Endothelial cell of umbilical vein (primary cell): ENCODE data around the gene AIG1. TPM values are rescaled to one million over a fixed set of nuclear protein-coding genes. Genes with fewer than 3 reads are reported as not detected.

Experiments
- BruUV-seq: library from RNA; stranded (reverse); fragments of 400-500 nt; replicated peaks from 2 replicates; lab custom pipeline; 2021; lab: Mats Ljungman, UMichigan
- CTCF ChIA-PET: fragments of 300-600, 350-600 bp; sonication (Branson Sonifier 250); formaldehyde crosslinking; loops from one replicate; lab custom pipeline; 2021; ENCODE audit warnings: antibody characterized with exemption, inconsistent platforms; lab: Charles Lee
- POLR2A ChIA-PET: fragments of 300-600, 350-600 bp; sonication (Branson Sonifier 250); formaldehyde crosslinking; loops from one replicate; lab custom pipeline; 2021; ENCODE audit warnings: antibody characterized with exemption, inconsistent platforms; lab: Charles Lee
- DNase-seq: peaks from one replicate; pipeline ENCODE4 v3.0.0-alpha.2; 2011; ENCODE audit warnings: low read depth, low spot score
- FAIRE-seq: peaks from 2 replicates; lab custom pipeline; 2011; peaks lifted over from hg19 to GRCh38; lab: Jason Lieb, UNC
- H2AFZ ChIP-seq: 2 replicates; pipeline ENCODE4 v1.6.0; 2012; ENCODE audit warnings: low read depth, low read length, control low read depth, inconsistent platforms
- H3K27ac ChIP-seq: 2 replicates; pipeline ENCODE4 v1.5.1; 2011; ENCODE audit warnings: low read depth, mild to moderate bottlenecking, control low read depth, low read length, moderate library complexity; ENCODE audit not compliant: insufficient read depth
- H3K27me3 ChIP-seq, 2 experiments: 2 replicates each; pipeline versions ENCODE4 v1.6.0 to v1.6.1; 2011; ENCODE audit warnings: low read length in 2 of 2, mixed read lengths in 1 of 2; ENCODE audit not compliant: control insufficient read depth in 2 of 2, insufficient read depth in 2 of 2
- H3K36me3 ChIP-seq, 2 experiments: 2 replicates in 1 of 2; 3 replicates in 1 of 2; pipeline ENCODE4 v1.5.1; 2011; ENCODE audit warnings: low read length in 2 of 2, mild to moderate bottlenecking in 1 of 2, moderate library complexity in 1 of 2; ENCODE audit not compliant: control insufficient read depth in 2 of 2, insufficient read depth in 2 of 2; ENCODE audit errors: extremely low read depth in 1 of 2
- H3K4me1 ChIP-seq: 3 replicates; pipeline ENCODE4 v1.5.1; 2011; ENCODE audit warnings: mild to moderate bottlenecking, low read length; ENCODE audit not compliant: control insufficient read depth, insufficient read depth; ENCODE audit errors: extremely low read depth
- H3K4me2 ChIP-seq: 2 replicates; pipeline ENCODE4 v1.6.1; 2011; ENCODE audit warnings: low read length, control low read depth, mixed read lengths; ENCODE audit not compliant: insufficient read depth
- H3K4me3 ChIP-seq, 3 experiments: fragments of 200-600 bp in 1 of 3; sonication (generic), shearing (Covaris generic) in 1 of 3; replicated peaks in 1 of 3; 2 replicates each; pipeline ENCODE4 v1.5.1; 2011 to 2016; ENCODE audit warnings: control low read depth in 3 of 3, low read length in 3 of 3, mild to moderate bottlenecking in 2 of 3, inconsistent platforms in 1 of 3, low read depth in 1 of 3, moderate library complexity in 1 of 3; ENCODE audit not compliant: insufficient read depth in 1 of 3
- H3K79me2 ChIP-seq: 2 replicates; pipeline ENCODE4 v1.6.0; 2012; ENCODE audit warnings: low read length, inconsistent platforms; ENCODE audit not compliant: control insufficient read depth, insufficient read depth
- H3K9ac ChIP-seq: replicated peaks from 2 replicates; pipeline ENCODE3; 2011; ENCODE audit warnings: low read length, control low read depth; ENCODE audit not compliant: insufficient read depth; ENCODE audit errors: extremely low read depth
- H3K9me1 ChIP-seq: replicated peaks from 3 replicates; pipeline ENCODE4 v1.6.0; 2011; ENCODE audit warnings: mild to moderate bottlenecking, low read length; ENCODE audit not compliant: control insufficient read depth, insufficient read depth; ENCODE audit errors: extremely low read depth
- H3K9me3 ChIP-seq: replicated peaks from 2 replicates; pipeline ENCODE4 v1.5.1; 2012; ENCODE audit warnings: low read length, inconsistent platforms; ENCODE audit not compliant: control insufficient read depth, insufficient read depth
- H4K20me1 ChIP-seq: replicated peaks from 2 replicates; pipeline ENCODE3; 2011; ENCODE audit warnings: mild to moderate bottlenecking, low read length; ENCODE audit not compliant: control insufficient read depth, insufficient read depth; ENCODE audit errors: extremely low read depth
- CTCF ChIP-seq, 2 donors: IDR thresholded peaks; 1 replicate in 1 of 2; 2 replicates in 1 of 2; pipeline ENCODE4 v1.5.1; 2011; ENCODE audit warnings: low read length in 2 of 2, mild to moderate bottlenecking in 2 of 2, moderate library complexity in 2 of 2, control low read depth in 1 of 2, inconsistent platforms in 1 of 2, low read depth in 1 of 2; ENCODE audit not compliant: insufficient read depth in 1 of 2; ENCODE audit errors: extremely low read depth in 1 of 2
- EZH2 ChIP-seq: IDR thresholded peaks from 2 replicates; pipeline ENCODE4 v1.6.1; 2012; ENCODE audit warnings: borderline replicate concordance, low read depth, mild to moderate bottlenecking, moderate library complexity, low read length, inconsistent platforms; ENCODE audit not compliant: severe bottlenecking
- FOS ChIP-seq: IDR thresholded peaks from 2 replicates; pipeline ENCODE4 v1.6.1; 2011; ENCODE audit warnings: mild to moderate bottlenecking, low read length, moderate library complexity, borderline replicate concordance; ENCODE audit not compliant: insufficient read depth
- GATA2 ChIP-seq: IDR thresholded peaks from 2 replicates; pipeline ENCODE4 v1.7.0; 2011; ENCODE audit warnings: low read depth, mild to moderate bottlenecking, moderate library complexity, mixed read lengths, low read length; ENCODE audit not compliant: insufficient read length, insufficient read depth
- JUN ChIP-seq: IDR thresholded peaks from 2 replicates; pipeline ENCODE4 v1.6.1; 2011; ENCODE audit warnings: borderline replicate concordance, low read depth; ENCODE audit not compliant: insufficient read length, insufficient read depth
- MAX ChIP-seq: IDR thresholded peaks from 2 replicates; pipeline ENCODE4 v1.6.1; 2011; ENCODE audit not compliant: insufficient read depth, insufficient read length
- MYC ChIP-seq: IDR thresholded peaks from one replicate; pipeline ENCODE4 v1.6.1; 2011; ENCODE audit warnings: mild to moderate bottlenecking, low read depth, low read length
- POLR2A ChIP-seq: IDR thresholded peaks from 2 replicates; pipeline ENCODE4 v1.6.1; 2012; ENCODE audit warnings: low read depth, mild to moderate bottlenecking, control low read depth, low read length
- POLR2AphosphoS5 ChIP-seq: IDR thresholded peaks from 2 replicates; pipeline ENCODE4 v1.6.1; 2012; ENCODE audit warnings: low read depth, mild to moderate bottlenecking, control low read depth, low read length, moderate library complexity; ENCODE audit not compliant: insufficient read depth
- dilution Hi-C: fragments of 300-500 bp; cut with MboI; formaldehyde crosslinking; loops from one replicate; pipeline ENCODE4 v1.15.0; 2019; ENCODE audit warnings: low sequenced_read_pairs; ENCODE audit not compliant: extremely low pct_ligation_motif_present
- intact Hi-C: fragments of 100-400 bp; cut with micrococcal nuclease; formaldehyde crosslinking; loops from one replicate; pipeline ENCODE4 v1.10.0; 2022
- polyA plus RNA-seq, 4 experiments: library from polyadenylated mRNA; depleted of rRNA in 3 of 4; stranded (reverse) in 3 of 4; unstranded in 1 of 4; fragments of >200 nt; gene quantifications; 2 replicates each; pipeline versions ENCODE4 v1.2.1 to v1.2.3, GENCODE V29; 2011 to 2012; ENCODE audit warnings: missing spikeins in 1 of 4
- total RNA-seq: library from RNA; stranded (reverse); gene quantifications from 2 replicates; pipeline ENCODE4 v1.2.3, GENCODE V29; 2021

Gene AIG1
- total and polyA plus RNA-seq, 2 donors (not counting 3 experiments of a cell fraction or from before 2014, with no cell fraction given), result 17.7 to 22.7 TPM

- no peaks in the 10 kb centered on the region for H3K4me1 ChIP-seq
- TF ChIP-seq GATA2 (no peak), MAX (no peak), CTCF (IDR thresholded peaks at IDR 0.05; ENCODE audit: extremely low read depth in 1 of 2, insufficient read depth in 1 of 2, low read depth in 1 of 2, low read length in 2 of 2) (no peak)
- no peaks in the 10 kb centered on the region for H3K9me1 ChIP-seq
- H3K9me3 ChIP-seq, result no peaks in the 10 kb centered on the region
- no peak overlapping the region for H2AFZ ChIP-seq
- CTCF ChIA-PET, result no interaction called here
- no peak overlapping the region for H3K9ac ChIP-seq
- no peak overlapping the region for H3K4me3 ChIP-seq
- POLR2A ChIA-PET, result no interaction called here
- H3K4me2 ChIP-seq, result no peak overlapping the region
- H4K20me1 ChIP-seq, result no peaks in the 10 kb centered on the region
- BruUV-seq, result no TSS peak
- no peak for DNase-seq
- no peak for FAIRE-seq
- H3K36me3 ChIP-seq, result no peaks in the 10 kb centered on the region
- H3K27me3 ChIP-seq, result no peaks in the 10 kb centered on the region
- no peaks in the 10 kb centered on the region for H3K79me2 ChIP-seq
- intact Hi-C loops, result loop anchor here (5.0 kb wide), 1 partner anchor 878 kb away; no protein-coding TSS in a partner anchor
- dilution Hi-C loops, result no loop called here
- no peak overlapping the region for H3K27ac ChIP-seq
Measured at GRCh38 chr6:143123941-143124340, 63.3 kb downstream of the AIG1 start.

DNA sequence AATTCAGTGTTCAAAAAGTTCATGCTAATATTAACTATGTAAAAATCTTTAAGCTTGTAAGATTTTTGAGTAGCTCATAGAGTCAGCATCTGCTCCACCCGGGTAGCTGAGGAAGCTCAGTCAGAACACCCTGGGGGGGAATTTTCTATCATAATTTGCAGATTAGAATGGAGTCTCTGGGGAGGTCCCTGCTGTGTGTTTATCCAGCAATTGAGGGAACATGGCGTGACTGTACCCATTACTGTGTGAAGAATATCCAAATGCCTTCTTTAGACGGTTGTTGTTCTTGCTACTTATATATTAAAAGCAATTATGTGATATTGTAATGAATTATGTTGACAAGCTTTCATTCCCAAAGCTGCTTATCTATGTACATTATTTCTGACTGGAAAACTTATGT is 64.8 kb downstream of the AIG1 start:
- Histone ChIP-seq H3K9me3 (no peaks in the 10 kb centered on the region), H3K4me2 (no peak overlapping the region), H3K4me1 (no peaks in the 10 kb centered on the region), H3K9ac (no peak overlapping the region), H3K79me2 (no peaks in the 10 kb centered on the region), H3K9me1 (no peaks in the 10 kb centered on the region), H4K20me1 (no peaks in the 10 kb centered on the region), H2AFZ (no peak overlapping the region), H3K4me3 (no peak overlapping the region), H3K27ac (no peak overlapping the region), H3K36me3 (no peaks in the 10 kb centered on the region), H3K27me3 (no peaks in the 10 kb centered on the region)
- ChIA-PET POLR2A (no interaction called here), CTCF (no interaction called here)
- BruUV-seq, result no TSS peak
- FAIRE-seq (no peak), DNase-seq (no peak)
- TF ChIP-seq MYC (no peak), GATA2 (no peak), JUN (no peak), EZH2 (no peak), MAX (no peak), CTCF (IDR thresholded peaks at IDR 0.05; ENCODE audit: extremely low read depth in 1 of 2, insufficient read depth in 1 of 2, low read depth in 1 of 2, low read length in 2 of 2) (no peak), POLR2A (no peak), FOS (no peak), POLR2AphosphoS5 (no peak)
- dilution Hi-C loops, result no loop called here
- intact Hi-C loops, result no loop called here
